GM19351 (cell line): ENCODE data around the gene GDAP1L1.
"Not testable (repeated sequence)": the region's sequence is repeated elsewhere in the genome, so short reads cannot be mapped to it uniquely, and the experiment has no call there.

Source experiments
- ATAC-seq: cut with Tn5 transposase; IDR thresholded peaks from one replicate; pipeline ENCODE4 v1.9.1; 2021; ENCODE audit warnings: mild to moderate bottlenecking, moderate library complexity; ENCODE audit not compliant: unreplicated experiment

GDAP1L1 gene

GRCh38 chr20:44299011-44299535, 52.0 kb downstream of the GDAP1L1 start:
- ATAC-seq, result not testable (repeated sequence)

- no peak for ATAC-seq
Measured at GRCh38 chr20:44301285-44301684, 54.2 kb downstream of the GDAP1L1 start.

GRCh38 chr20:44302026-44302669, 55.0 kb downstream of the GDAP1L1 start:
- no peak for ATAC-seq

GRCh38 chr20:44302736-44303135, 55.6 kb downstream of the GDAP1L1 start:
- no peak for ATAC-seq

GRCh38 chr20:44304383-44304782, 57.3 kb downstream of the GDAP1L1 start:
- ATAC-seq, result no peak

- no peak for ATAC-seq
Measured at GRCh38 chr20:44306927-44307326, 59.8 kb downstream of the GDAP1L1 start.

- ATAC-seq, result no peak
Measured at GRCh38 chr20:44309763-44310663, 62.9 kb downstream of the GDAP1L1 start.

GRCh38 chr20:44310664-44311639, 63.8 kb downstream of the GDAP1L1 start, which contains the start of gene FITM2:
Gene FITM2 (minus strand): TSS chr20:44311202. CDS start chr20:44311148, 54 bp downstream.
- ATAC-seq, result peak; percentile 92

- no peak for ATAC-seq
Measured at GRCh38 chr20:44314870-44315269, 67.8 kb downstream of the GDAP1L1 start.

GRCh38 chr20:44319839-44320422, 72.8 kb downstream of the GDAP1L1 start:
- ATAC-seq, result no peak

GRCh38 chr20:44324343-44324742, 77.2 kb downstream of the GDAP1L1 start:
- ATAC-seq, result no peak

- no peak for ATAC-seq
Measured at GRCh38 chr20:44326391-44327159, 79.5 kb downstream of the GDAP1L1 start.

- not testable (repeated sequence) for ATAC-seq
Measured at GRCh38 chr20:44327748-44328147, 80.6 kb downstream of the GDAP1L1 start.

- no peak for ATAC-seq
Measured at GRCh38 chr20:44328428-44328827, 81.3 kb downstream of the GDAP1L1 start.
